Gastrocnemius medialis (tissue), 4 donors: ENCODE measurements around the gene FUOM. TPM values are rescaled to one million over a fixed set of nuclear protein-coding genes. Genes with fewer than 3 reads are reported as not detected.
"Not testable (repeated sequence)": the region's sequence is repeated elsewhere in the genome, so short reads cannot be mapped to it uniquely, and the experiment has no call there.

Source experiments
- ATAC-seq, 2 donors: fragments of 150-250 bp; one replicate each; pipeline ENCODE4 v1.9.1; 2016
- DNase-seq, 2 donors: peaks; one replicate each; pipeline ENCODE4 v3.0.0-alpha.2; 2019
- H3K27ac ChIP-seq, 4 donors: fragments of 200-600 bp; sonication (generic); 1 replicate in 1 of 4; 2 replicates in 3 of 4; pipeline ENCODE4 v1.5.1; 2016 to 2018; ENCODE audit warnings: mild to moderate bottlenecking in 2 of 4, moderate library complexity in 1 of 4
- H3K27me3 ChIP-seq, 3 donors: fragments of 200-600 bp; sonication (generic) in 2 of 3; 1 replicate in 1 of 3; 2 replicates in 2 of 3; pipeline versions ENCODE4 v1.5.1 to v1.6.0; 2016 to 2019; ENCODE audit warnings: mild to moderate bottlenecking in 1 of 3, moderate library complexity in 1 of 3
- H3K36me3 ChIP-seq, 2 donors: fragments of 200-600 bp; sonication (generic) in 1 of 2; one replicate each; pipeline ENCODE4 v1.5.1; 2017 to 2018
- H3K4me1 ChIP-seq, 2 donors: fragments of 200-600 bp; sonication (generic) in 1 of 2; one replicate each; pipeline ENCODE4 v1.5.1; 2016 to 2017; ENCODE audit warnings: mild to moderate bottlenecking in 2 of 2
- H3K4me3 ChIP-seq, 4 donors: fragments of 200-600 bp; sonication (generic) in 3 of 4; 1 replicate in 1 of 4; 2 replicates in 3 of 4; pipeline ENCODE4 v1.5.1; 2016 to 2019; ENCODE audit warnings: mild to moderate bottlenecking in 2 of 4
- H3K9me3 ChIP-seq, 3 donors: fragments of 200-600 bp; sonication (generic) in 2 of 3; 1 replicate in 1 of 3; 2 replicates in 2 of 3; pipeline ENCODE4 v1.5.1; 2016 to 2019
- POLR2A ChIP-seq, 2 donors: fragments of 450-650 bp; IDR thresholded peaks; one replicate each; pipeline ENCODE4 v1.6.1; 2017; ENCODE audit warnings: antibody characterized with exemption in 2 of 2, mild to moderate bottlenecking in 2 of 2, moderate library complexity in 2 of 2
- in situ Hi-C, 4 donors: fragments of 200-750 bp; cut with MboI; loops; one replicate each; pipeline versions ENCODE4 v1.15.0 to v1.8.0; 2017; ENCODE audit warnings: low sequenced_read_pairs in 4 of 4
- intact Hi-C: fragments of 100-400 bp; cut with DNase I; formaldehyde crosslinking; loops from one replicate; pipeline ENCODE4 v1.15.1; 2023; ENCODE audit warnings: low total_unique reads
- total RNA-seq, 4 donors: library from RNA; depleted of rRNA; stranded (reverse); fragments of >200 nt; gene quantifications; one replicate each; pipeline versions ENCODE4 v1.1.0 to v1.2.3, GENCODE V29; 2016
- TF ChIP-seq, protein P1 (sequence below), 5 experiments: fragments of 450-650 bp in 3 of 5; fragments of 200-600 bp in 2 of 5; sonication (generic) in 2 of 5; IDR thresholded peaks in 4 of 5; conservative IDR thresholded peaks in 1 of 5; 1 replicate in 4 of 5; 2 replicates in 1 of 5; pipeline ENCODE4 v1.5.1; 2016 to 2019; ENCODE audit warnings: antibody characterized with exemption in 5 of 5, mild to moderate bottlenecking in 3 of 5, moderate library complexity in 3 of 5

The FUOM gene
- total RNA-seq, 4 donors from 2014 or later: 3.2 to 8.9 (median 5.6) TPM

DNA sequence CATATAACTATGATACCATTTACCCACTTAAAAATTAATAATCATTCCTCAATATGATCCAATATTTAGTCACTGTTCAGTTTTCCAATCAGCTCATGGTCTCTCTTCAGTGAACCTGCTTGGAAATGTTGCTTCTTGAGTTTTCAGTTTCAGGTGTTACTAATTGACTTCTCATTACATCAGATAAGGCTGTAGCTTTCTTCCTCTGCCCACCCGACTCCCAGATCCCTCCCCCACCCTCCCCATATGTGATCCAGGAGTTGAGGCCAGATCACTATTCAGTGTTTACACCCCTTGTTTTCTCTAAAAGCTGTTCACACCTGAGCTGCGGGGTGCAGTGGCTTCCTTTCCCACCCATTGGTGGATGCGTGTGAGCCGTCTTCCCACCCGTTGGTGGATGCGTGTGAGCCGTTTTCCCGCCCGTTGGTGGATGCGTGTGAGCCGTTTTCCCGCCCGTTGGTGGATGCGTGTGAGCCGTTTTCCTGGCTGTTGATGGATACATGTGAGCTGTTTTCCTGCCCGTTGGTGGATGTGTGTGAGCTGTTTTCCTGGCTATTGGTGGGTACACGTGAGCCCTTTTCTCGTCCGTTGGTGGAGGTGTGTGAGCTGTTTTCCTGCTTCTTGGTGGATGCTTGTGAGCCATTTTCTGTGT lies 32.9 kb upstream of the FUOM start:
- Histone ChIP-seq H3K27ac (peak overlapping the region in 2 of 4 donors; percentile 18 to 34), H3K36me3 (peaks cover 0 to 2% of the 10 kb centered on the region in 2 donors), H3K4me1 (peaks cover 9 to 11% of the 10 kb centered on the region in 2 donors), H3K27me3 (no peaks in the 10 kb centered on the region), H3K4me3 (no peak overlapping the region), H3K9me3 (no peaks in the 10 kb centered on the region)
- no peak for ATAC-seq
- TF ChIP-seq, protein P1, sequence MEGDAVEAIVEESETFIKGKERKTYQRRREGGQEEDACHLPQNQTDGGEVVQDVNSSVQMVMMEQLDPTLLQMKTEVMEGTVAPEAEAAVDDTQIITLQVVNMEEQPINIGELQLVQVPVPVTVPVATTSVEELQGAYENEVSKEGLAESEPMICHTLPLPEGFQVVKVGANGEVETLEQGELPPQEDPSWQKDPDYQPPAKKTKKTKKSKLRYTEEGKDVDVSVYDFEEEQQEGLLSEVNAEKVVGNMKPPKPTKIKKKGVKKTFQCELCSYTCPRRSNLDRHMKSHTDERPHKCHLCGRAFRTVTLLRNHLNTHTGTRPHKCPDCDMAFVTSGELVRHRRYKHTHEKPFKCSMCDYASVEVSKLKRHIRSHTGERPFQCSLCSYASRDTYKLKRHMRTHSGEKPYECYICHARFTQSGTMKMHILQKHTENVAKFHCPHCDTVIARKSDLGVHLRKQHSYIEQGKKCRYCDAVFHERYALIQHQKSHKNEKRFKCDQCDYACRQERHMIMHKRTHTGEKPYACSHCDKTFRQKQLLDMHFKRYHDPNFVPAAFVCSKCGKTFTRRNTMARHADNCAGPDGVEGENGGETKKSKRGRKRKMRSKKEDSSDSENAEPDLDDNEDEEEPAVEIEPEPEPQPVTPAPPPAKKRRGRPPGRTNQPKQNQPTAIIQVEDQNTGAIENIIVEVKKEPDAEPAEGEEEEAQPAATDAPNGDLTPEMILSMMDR (IDR thresholded peaks at IDR 0.05 in 4 of 5, conservative IDR thresholded peaks at IDR 0.05 in 1 of 5): no peak
- TF ChIP-seq POLR2A (IDR thresholded peaks at IDR 0.05): no peak
- in situ Hi-C loops (no loop called here), intact Hi-C loops (loop anchor here (5.0 kb wide), 1 partner anchor 128 kb away; no protein-coding TSS in a partner anchor)
- DNase-seq: no peak

DNA sequence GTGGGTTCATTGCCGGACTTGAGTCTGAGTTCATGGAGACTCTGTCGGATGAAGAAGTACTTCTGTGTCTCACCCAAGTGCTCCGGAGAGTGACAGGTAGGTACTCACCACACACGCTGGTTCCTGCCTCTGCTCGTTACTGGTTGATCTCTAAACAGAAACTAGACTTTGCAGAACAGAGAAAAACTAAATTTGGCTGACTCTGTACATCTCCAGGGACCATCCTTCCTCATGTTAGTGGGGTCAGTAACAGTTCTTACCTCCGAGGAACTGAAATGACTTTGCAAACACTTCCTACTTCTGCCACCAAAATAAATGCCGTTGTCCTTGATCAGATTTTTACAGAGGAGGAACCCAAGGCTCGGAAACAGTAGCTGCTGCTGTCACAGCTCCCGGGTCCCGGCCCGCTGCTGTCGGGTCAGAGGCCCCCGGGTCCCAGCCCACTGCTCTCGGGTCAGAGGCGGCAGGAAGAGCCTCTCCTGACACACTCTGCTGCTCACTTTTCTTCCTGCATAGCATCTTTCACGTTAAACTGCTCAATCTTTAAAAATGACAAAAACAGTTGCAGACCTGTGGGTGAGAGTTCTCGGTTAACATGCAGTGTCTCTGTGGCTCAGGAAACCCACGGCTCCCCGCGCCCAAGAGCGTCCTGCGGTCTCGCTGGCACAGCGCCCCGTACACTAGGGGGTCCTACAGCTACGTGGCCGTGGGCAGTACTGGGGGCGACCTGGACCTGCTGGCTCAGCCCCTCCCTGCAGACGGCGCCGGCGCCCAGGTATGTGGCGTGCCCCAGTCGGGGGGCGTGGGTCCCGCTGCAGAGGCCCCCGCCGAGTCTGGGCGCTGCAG lies 31.4 kb upstream of the FUOM start:
- no peak for TF ChIP-seq POLR2A (IDR thresholded peaks at IDR 0.05)
- TF ChIP-seq, protein P1 (IDR thresholded peaks at IDR 0.05 in 4 of 5, conservative IDR thresholded peaks at IDR 0.05 in 1 of 5): no peak
- H3K4me3 ChIP-seq: peak overlapping the region in 1 of 4 donors; percentile 11
- H3K27ac ChIP-seq: peak overlapping the region; percentile 12 to 39 (median 20)
- no peaks in the 10 kb centered on the region for H3K9me3 ChIP-seq
- in situ Hi-C loops (no loop called here), intact Hi-C loops (no loop called here)
- H3K36me3 ChIP-seq: no peaks in the 10 kb centered on the region
- H3K4me1 ChIP-seq: peaks cover 0 to 3% of the 10 kb centered on the region in 2 donors
- no peak for ATAC-seq
- H3K27me3 ChIP-seq: no peaks in the 10 kb centered on the region
- no peak for DNase-seq

DNA sequence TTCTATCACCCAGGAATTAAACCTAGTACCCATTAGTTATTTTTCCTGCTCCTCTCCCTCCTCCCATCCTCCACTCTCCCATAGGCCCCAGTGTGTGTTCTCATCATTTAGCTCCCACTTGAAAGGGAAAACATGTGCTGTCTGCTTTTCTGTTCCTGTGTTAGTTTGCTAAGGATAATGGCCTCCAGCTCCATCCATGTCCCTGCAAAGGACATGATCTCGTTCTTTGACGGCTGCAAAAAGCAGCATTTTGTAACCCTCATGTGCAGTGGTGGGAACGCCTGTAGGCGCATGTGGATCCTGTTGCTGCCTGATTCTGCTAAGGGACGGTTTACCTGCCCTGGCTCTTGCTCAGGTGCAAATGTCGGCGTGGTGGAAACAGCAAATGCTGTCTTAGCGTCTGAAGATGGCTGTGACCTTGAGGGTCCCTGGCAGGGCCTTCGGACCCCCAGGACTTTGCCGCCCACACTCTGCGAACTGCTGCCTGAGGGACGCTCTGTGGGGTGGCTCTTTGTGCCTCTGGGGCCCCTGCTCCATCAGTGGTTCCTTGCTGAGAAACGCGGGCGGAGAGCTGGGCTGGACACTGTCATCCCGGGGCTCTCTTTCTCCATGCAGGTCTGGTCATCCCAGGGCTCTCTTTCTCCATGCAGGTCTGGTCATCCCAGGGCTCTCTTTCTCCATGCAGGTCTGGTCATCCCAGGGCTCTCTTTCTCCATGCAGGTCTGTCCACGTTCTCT lies 30.6 kb upstream of the FUOM start:
- intact Hi-C loops: no loop called here
- no peak for ATAC-seq
- H3K27ac ChIP-seq: peak overlapping the region in 1 of 4 donors; percentile 18
- no peak overlapping the region for H3K4me3 ChIP-seq
- in situ Hi-C loops: no loop called here
- TF ChIP-seq, protein P1 (IDR thresholded peaks at IDR 0.05 in 4 of 5, conservative IDR thresholded peaks at IDR 0.05 in 1 of 5): no peak
- no peak for TF ChIP-seq POLR2A (IDR thresholded peaks at IDR 0.05)
- H3K27me3 ChIP-seq: no peaks in the 10 kb centered on the region
- no peak for DNase-seq
- no peaks in the 10 kb centered on the region for H3K9me3 ChIP-seq
- peaks cover 0 to under 1% of the 10 kb centered on the region in 2 donors for H3K4me1 ChIP-seq
- no peaks in the 10 kb centered on the region for H3K36me3 ChIP-seq

DNA sequence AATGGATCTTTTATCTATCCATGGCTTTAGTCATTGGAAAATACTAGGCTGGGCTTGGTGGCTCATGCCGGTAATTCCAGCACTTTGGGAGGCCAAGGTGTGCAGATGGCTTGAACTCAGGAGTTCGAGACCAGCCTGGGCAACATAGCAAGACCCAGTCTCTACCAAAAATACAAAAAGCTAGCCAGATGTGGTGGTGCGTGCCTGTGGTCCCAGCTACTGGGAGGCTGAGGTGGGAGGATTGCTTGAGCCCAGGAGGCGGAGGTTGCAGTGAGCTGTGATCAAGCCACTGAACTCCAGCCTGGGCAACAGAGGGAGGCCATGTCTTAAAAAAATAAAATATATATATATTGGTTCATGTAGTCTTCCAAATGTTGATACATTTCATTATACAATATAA lies 29.1 kb upstream of the FUOM start:
- H3K4me1 ChIP-seq, H3K27ac ChIP-seq, H3K36me3 ChIP-seq, H3K4me3 ChIP-seq, ATAC-seq, in situ Hi-C loops, intact Hi-C loops, DNase-seq, H3K9me3 ChIP-seq, H3K27me3 ChIP-seq: not testable (repeated sequence)

DNA sequence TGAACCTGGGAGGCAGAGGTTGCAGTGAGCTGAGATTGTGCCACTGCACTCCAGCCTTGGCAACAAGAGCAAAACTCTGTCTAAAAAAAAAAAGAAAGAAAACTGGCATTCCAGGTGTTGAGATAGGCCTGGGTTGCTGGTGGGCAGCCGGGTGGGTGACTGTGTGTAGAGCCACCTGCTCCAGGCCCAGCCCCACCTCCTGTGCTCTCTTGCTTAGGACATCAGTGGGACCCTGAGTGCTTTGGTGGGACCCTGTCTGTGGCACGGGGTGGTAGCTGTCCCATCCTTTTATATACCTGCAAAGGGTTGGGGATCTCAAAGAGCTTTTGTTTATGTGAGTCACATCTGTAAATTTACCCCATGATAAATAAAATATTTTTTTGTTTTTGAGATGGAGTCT lies 27.4 kb upstream of the FUOM start:
- DNase-seq: no peak
- in situ Hi-C loops (no loop called here), intact Hi-C loops (no loop called here)
- no peak overlapping the region for H3K27ac ChIP-seq
- TF ChIP-seq POLR2A (IDR thresholded peaks at IDR 0.05): no peak
- TF ChIP-seq, protein P1 (IDR thresholded peaks at IDR 0.05 in 4 of 5, conservative IDR thresholded peaks at IDR 0.05 in 1 of 5): no peak
- no peaks in the 10 kb centered on the region for H3K27me3 ChIP-seq
- H3K4me1 ChIP-seq: no peaks in the 10 kb centered on the region
- H3K9me3 ChIP-seq: no peaks in the 10 kb centered on the region
- no peak overlapping the region for H3K4me3 ChIP-seq
- ATAC-seq: no peak
- no peaks in the 10 kb centered on the region for H3K36me3 ChIP-seq
